PFSK-1 (cell line): ENCODE data around the gene VARS1.

Experiments
- FOXP2 ChIP-seq: optimal IDR thresholded peaks from 2 replicates; pipeline ENCODE3; 2011; ENCODE audit warnings: borderline replicate concordance, control low read depth, inconsistent platforms; ENCODE audit not compliant: insufficient read depth; ENCODE audit errors: extremely low read length, extremely low read depth
- POLR2AphosphoS5 ChIP-seq: IDR thresholded peaks from 2 replicates; pipeline ENCODE4 v1.6.1; 2012; ENCODE audit warnings: low read depth, mild to moderate bottlenecking, control low read depth, low read length, moderate library complexity
- REST ChIP-seq, 2 experiments: IDR thresholded peaks; 2 replicates each; pipeline versions ENCODE4 v1.6.1 to v1.8.0; 2011 to 2012; ENCODE audit warnings: low read depth in 2 of 2, low read length in 2 of 2, control low read depth in 1 of 2, inconsistent platforms in 1 of 2, mild to moderate bottlenecking in 1 of 2, moderate library complexity in 1 of 2; ENCODE audit not compliant: insufficient read depth in 1 of 2
- SIN3A ChIP-seq: IDR thresholded peaks from 2 replicates; pipeline ENCODE4 v1.6.1; 2012; ENCODE audit warnings: mild to moderate bottlenecking, low read length, moderate library complexity, borderline replicate concordance; ENCODE audit not compliant: insufficient read depth
- TAF1 ChIP-seq: IDR thresholded peaks from 2 replicates; pipeline ENCODE4 v1.6.1; 2012; ENCODE audit warnings: low read length, control low read depth, borderline replicate concordance; ENCODE audit not compliant: insufficient read depth

VARS1 gene

GRCh38 chr6:31762878-31763618, 32.5 kb downstream of the VARS1 start:
- no peak for TF ChIP-seq REST (IDR thresholded peaks at IDR 0.05; ENCODE audit: insufficient read depth in 1 of 2, low read depth in 2 of 2, low read length in 2 of 2)
- TF ChIP-seq SIN3A, result no peak
- no peak for TF ChIP-seq FOXP2
- no peak for TF ChIP-seq TAF1
- TF ChIP-seq POLR2AphosphoS5, result no peak

- TF ChIP-seq REST (IDR thresholded peaks at IDR 0.05; ENCODE audit: insufficient read depth in 1 of 2, low read depth in 2 of 2, low read length in 2 of 2) (no peak), FOXP2 (no peak), POLR2AphosphoS5 (no peak), TAF1 (no peak), SIN3A (no peak)
Observed at GRCh38 chr6:31762356-31762755, 33.2 kb downstream of the VARS1 start, which contains the start of gene SAPCD1. SAPCD1 (plus strand) TSS chr6:31762656; CDS start chr6:31763055, 399 bp downstream.

GRCh38 chr6:31761343-31761742, 34.2 kb downstream of the VARS1 start:
- TF ChIP-seq FOXP2, result no peak
- TF ChIP-seq REST (IDR thresholded peaks at IDR 0.05; ENCODE audit: insufficient read depth in 1 of 2, low read depth in 2 of 2, low read length in 2 of 2), result no peak
- TF ChIP-seq SIN3A, result no peak
- no peak for TF ChIP-seq POLR2AphosphoS5
- TF ChIP-seq TAF1, result no peak

- TF ChIP-seq SIN3A, result no peak
- TF ChIP-seq POLR2AphosphoS5, result no peak
- TF ChIP-seq TAF1, result no peak
- TF ChIP-seq FOXP2, result no peak
- TF ChIP-seq REST (IDR thresholded peaks at IDR 0.05; ENCODE audit: insufficient read depth in 1 of 2, low read depth in 2 of 2, low read length in 2 of 2), result no peak
Observed at GRCh38 chr6:31760790-31761189, 34.8 kb downstream of the VARS1 start.

GRCh38 chr6:31758281-31758680, 37.3 kb downstream of the VARS1 start:
- TF ChIP-seq POLR2AphosphoS5, result no peak
- no peak for TF ChIP-seq TAF1
- TF ChIP-seq SIN3A, result no peak
- TF ChIP-seq FOXP2, result no peak
- no peak for TF ChIP-seq REST (IDR thresholded peaks at IDR 0.05; ENCODE audit: insufficient read depth in 1 of 2, low read depth in 2 of 2, low read length in 2 of 2)
